ENCODE measurements around the gene GRIK4.
A peak's percentile ranks its signal among the peaks of the same experiment; 100 is the strongest.

GRIK4 gene

GRCh38 chr11:120546312-120547205, 35.0 kb downstream of the GRIK4 start:
- Histone ChIP-seq H3K9me3 (ENCODE audit: control insufficient read depth, low read depth, low read length) (no peaks in the 10 kb centered on the region), H3K27me3 (ENCODE audit: control insufficient read depth, insufficient read depth, low read length) (no peaks in the 10 kb centered on the region), H3K4me3 (ENCODE audit: low read length) (no peak overlapping the region), H3K36me3 (ENCODE audit: control insufficient read depth, low read depth, low read length) (no peaks in the 10 kb centered on the region), H3K27ac (ENCODE audit: low read length) (no peak overlapping the region), H3K4me1 (ENCODE audit: control insufficient read depth, low read depth, low read length) (peaks cover 8% of the 10 kb centered on the region), H3K9ac (ENCODE audit: low read length) (no peak overlapping the region)

- Histone ChIP-seq H3K4me1 (ENCODE audit: control insufficient read depth, low read depth, low read length) (peaks cover 8% of the 10 kb centered on the region), H3K4me3 (ENCODE audit: low read length) (no peak overlapping the region), H3K27me3 (ENCODE audit: control insufficient read depth, insufficient read depth, low read length) (no peaks in the 10 kb centered on the region), H3K9me3 (ENCODE audit: control insufficient read depth, low read depth, low read length) (no peaks in the 10 kb centered on the region), H3K27ac (ENCODE audit: low read length) (no peak overlapping the region), H3K36me3 (ENCODE audit: control insufficient read depth, low read depth, low read length) (no peaks in the 10 kb centered on the region), H3K9ac (ENCODE audit: low read length) (no peak overlapping the region)
Measured at GRCh38 chr11:120547316-120547715, 35.8 kb downstream of the GRIK4 start.

- Histone ChIP-seq H3K36me3 (ENCODE audit: control insufficient read depth, low read depth, low read length) (no peaks in the 10 kb centered on the region), H3K27ac (ENCODE audit: low read length) (no peak overlapping the region), H3K27me3 (ENCODE audit: control insufficient read depth, insufficient read depth, low read length) (no peaks in the 10 kb centered on the region), H3K4me3 (ENCODE audit: low read length) (no peak overlapping the region), H3K4me1 (ENCODE audit: control insufficient read depth, low read depth, low read length) (peaks cover 8% of the 10 kb centered on the region), H3K9me3 (ENCODE audit: control insufficient read depth, low read depth, low read length) (no peaks in the 10 kb centered on the region), H3K9ac (ENCODE audit: low read length) (no peak overlapping the region)
Measured at GRCh38 chr11:120547811-120548681, 36.5 kb downstream of the GRIK4 start.

- no peaks in the 10 kb centered on the region for H3K9me3 ChIP-seq (ENCODE audit: control insufficient read depth, low read depth, low read length)
- H3K4me3 ChIP-seq (ENCODE audit: low read length) = no peak overlapping the region
- no peak overlapping the region for H3K9ac ChIP-seq (ENCODE audit: low read length)
- no peak overlapping the region for H3K27ac ChIP-seq (ENCODE audit: low read length)
- H3K36me3 ChIP-seq (ENCODE audit: control insufficient read depth, low read depth, low read length) = no peaks in the 10 kb centered on the region
- H3K27me3 ChIP-seq (ENCODE audit: control insufficient read depth, insufficient read depth, low read length) = no peaks in the 10 kb centered on the region
- peaks cover 12% of the 10 kb centered on the region for H3K4me1 ChIP-seq (ENCODE audit: control insufficient read depth, low read depth, low read length)
Measured at GRCh38 chr11:120548682-120549209, 37.2 kb downstream of the GRIK4 start.

GRCh38 chr11:120549346-120549745, 37.8 kb downstream of the GRIK4 start:
- no peak overlapping the region for H3K27ac ChIP-seq (ENCODE audit: low read length)
- H3K27me3 ChIP-seq (ENCODE audit: control insufficient read depth, insufficient read depth, low read length) = no peaks in the 10 kb centered on the region

GRCh38 chr11:120550007-120550406, 38.5 kb downstream of the GRIK4 start:
- Histone ChIP-seq H3K4me3 (ENCODE audit: low read length) (no peak overlapping the region), H3K9me3 (ENCODE audit: control insufficient read depth, low read depth, low read length) (no peaks in the 10 kb centered on the region), H3K27ac (ENCODE audit: low read length) (no peak overlapping the region), H3K27me3 (ENCODE audit: control insufficient read depth, insufficient read depth, low read length) (no peaks in the 10 kb centered on the region), H3K9ac (ENCODE audit: low read length) (no peak overlapping the region), H3K36me3 (ENCODE audit: control insufficient read depth, low read depth, low read length) (no peaks in the 10 kb centered on the region), H3K4me1 (ENCODE audit: control insufficient read depth, low read depth, low read length) (peaks cover 15% of the 10 kb centered on the region)

More at GRCh38 chr11:120549346-120549745, 37.8 kb downstream of the GRIK4 start:
- Histone ChIP-seq H3K4me3 (ENCODE audit: low read length) (no peak overlapping the region), H3K36me3 (ENCODE audit: control insufficient read depth, low read depth, low read length) (no peaks in the 10 kb centered on the region), H3K4me1 (ENCODE audit: control insufficient read depth, low read depth, low read length) (peaks cover 12% of the 10 kb centered on the region), H3K9me3 (ENCODE audit: control insufficient read depth, low read depth, low read length) (no peaks in the 10 kb centered on the region), H3K9ac (ENCODE audit: low read length) (no peak overlapping the region)

- H3K36me3 ChIP-seq (ENCODE audit: control insufficient read depth, low read depth, low read length) = no peaks in the 10 kb centered on the region
- H3K4me3 ChIP-seq (ENCODE audit: low read length) = no peak overlapping the region
- peaks cover 26% of the 10 kb centered on the region for H3K4me1 ChIP-seq (ENCODE audit: control insufficient read depth, low read depth, low read length)
- no peak overlapping the region for H3K9ac ChIP-seq (ENCODE audit: low read length)
- H3K27me3 ChIP-seq (ENCODE audit: control insufficient read depth, insufficient read depth, low read length) = peaks cover 7% of the 10 kb centered on the region
- no peak overlapping the region for H3K27ac ChIP-seq (ENCODE audit: low read length)
- H3K9me3 ChIP-seq (ENCODE audit: control insufficient read depth, low read depth, low read length) = no peaks in the 10 kb centered on the region
Measured at GRCh38 chr11:120551191-120551590, 39.6 kb downstream of the GRIK4 start.

GRCh38 chr11:120554766-120555432, 43.4 kb downstream of the GRIK4 start:
- Histone ChIP-seq H3K9ac (ENCODE audit: low read length) (peak overlapping the region; percentile 19), H3K4me3 (ENCODE audit: low read length) (peak overlapping the region; percentile 16)

GRCh38 chr11:120555433-120555773, 43.9 kb downstream of the GRIK4 start:
- Histone ChIP-seq H3K9me3 (ENCODE audit: control insufficient read depth, low read depth, low read length) (no peaks in the 10 kb centered on the region), H3K27ac (ENCODE audit: low read length) (no peak overlapping the region), H3K4me3 (ENCODE audit: low read length) (peak overlapping the region; percentile 16), H3K27me3 (ENCODE audit: control insufficient read depth, insufficient read depth, low read length) (peaks cover 16% of the 10 kb centered on the region), H3K4me1 (ENCODE audit: control insufficient read depth, low read depth, low read length) (peaks cover 26% of the 10 kb centered on the region), H3K36me3 (ENCODE audit: control insufficient read depth, low read depth, low read length) (no peaks in the 10 kb centered on the region), H3K9ac (ENCODE audit: low read length) (no peak overlapping the region)

More at GRCh38 chr11:120554766-120555432, 43.4 kb downstream of the GRIK4 start:
- Histone ChIP-seq H3K36me3 (ENCODE audit: control insufficient read depth, low read depth, low read length) (no peaks in the 10 kb centered on the region), H3K27me3 (ENCODE audit: control insufficient read depth, insufficient read depth, low read length) (peaks cover 16% of the 10 kb centered on the region), H3K27ac (ENCODE audit: low read length) (no peak overlapping the region), H3K4me1 (ENCODE audit: control insufficient read depth, low read depth, low read length) (peaks cover 26% of the 10 kb centered on the region), H3K9me3 (ENCODE audit: control insufficient read depth, low read depth, low read length) (no peaks in the 10 kb centered on the region)

GRCh38 chr11:120556797-120557196, 45.2 kb downstream of the GRIK4 start:
- H3K27me3 ChIP-seq (ENCODE audit: control insufficient read depth, insufficient read depth, low read length) = peaks cover 22% of the 10 kb centered on the region
- no peak overlapping the region for H3K4me3 ChIP-seq (ENCODE audit: low read length)
- peaks cover 26% of the 10 kb centered on the region for H3K4me1 ChIP-seq (ENCODE audit: control insufficient read depth, low read depth, low read length)
- H3K9me3 ChIP-seq (ENCODE audit: control insufficient read depth, low read depth, low read length) = no peaks in the 10 kb centered on the region
- no peak overlapping the region for H3K9ac ChIP-seq (ENCODE audit: low read length)
- H3K27ac ChIP-seq (ENCODE audit: low read length) = no peak overlapping the region
- H3K36me3 ChIP-seq (ENCODE audit: control insufficient read depth, low read depth, low read length) = no peaks in the 10 kb centered on the region
